Astrocyte (in vitro differentiated cells and primary cell): ENCODE results near the gene MAST1.

ENCODE experiments used
- CTCF ChIP-seq: IDR thresholded peaks from 2 replicates; pipeline ENCODE4 v1.5.1; 2011; ENCODE audit warnings: low read depth, mild to moderate bottlenecking, inconsistent platforms, low read length, moderate library complexity; ENCODE audit not compliant: insufficient read depth
- EZH2 ChIP-seq: IDR thresholded peaks from 2 replicates; pipeline ENCODE4 v1.6.1; 2012; ENCODE audit warnings: mild to moderate bottlenecking, low read length, inconsistent platforms; ENCODE audit not compliant: insufficient read depth

GRCh38 chr19:12792853-12793289 lies 45.4 kb upstream of the MAST1 start:
- TF ChIP-seq CTCF, result no peak
- no peak for TF ChIP-seq EZH2
